Adrenal gland (tissue), 19 donors: ENCODE measurements around the gene MTHFS. TPM values are rescaled to one million over a fixed set of nuclear protein-coding genes. Genes with fewer than 3 reads are reported as not detected.
A peak's percentile ranks its signal among the peaks of the same experiment; 100 is the strongest.

Experiments
- DNase-seq, 7 donors: peaks; one replicate each; pipeline ENCODE4 v3.0.0-alpha.2; 2019 to 2020
- H3K27ac ChIP-seq, 5 donors: fragments of 200-600 bp; sonication (generic) in 4 of 5; 1 replicate in 3 of 5; 2 replicates in 2 of 5; pipeline versions ENCODE4 v1.5.1 to v1.8.0; 2016 to 2020; ENCODE audit warnings: mild to moderate bottlenecking in 1 of 5
- H3K27me3 ChIP-seq: fragments of 200-600 bp; 2 replicates; pipeline ENCODE4 v1.8.0; 2021
- H3K36me3 ChIP-seq, 2 donors: fragments of 200-600 bp; replicated peaks in 1 of 2; 1 replicate in 1 of 2; 2 replicates in 1 of 2; pipeline versions ENCODE4 v1.5.1 to v1.8.0; 2018 to 2022
- H3K4me1 ChIP-seq, 2 donors: fragments of 200-600 bp; replicated peaks in 1 of 2; 1 replicate in 1 of 2; 2 replicates in 1 of 2; pipeline versions ENCODE4 v1.5.1 to v1.8.0; 2018 to 2021
- H3K4me3 ChIP-seq, 4 donors: fragments of 200-600 bp; sonication (generic) in 3 of 4; one replicate each; pipeline ENCODE4 v1.5.1; 2016 to 2018
- H3K9me3 ChIP-seq, 3 donors: fragments of 200-600 bp; sonication (generic) in 1 of 3; replicated peaks in 1 of 3; 1 replicate in 2 of 3; 2 replicates in 1 of 3; pipeline versions ENCODE4 v1.5.1 to v1.8.0; 2016 to 2021
- POLR2A ChIP-seq, 2 donors: fragments of 450-650 bp; IDR thresholded peaks; one replicate each; pipeline ENCODE4 v1.6.1; 2017; ENCODE audit warnings: antibody characterized with exemption in 2 of 2, mild to moderate bottlenecking in 2 of 2, moderate library complexity in 1 of 2
- WGBS, 4 donors: extraction: QIAGEN DNeasy Blood & Tissue Kit in 2 of 4; methylation state at CpG; one replicate each; pipeline versions ENCODE4 v1.1.5 to v1.1.7; 2013 to 2017; 5-methylcytosine and 5-hydroxymethylcytosine counted together
- intact Hi-C, 2 donors: fragments of 100-400 bp; cut with DNase I; formaldehyde crosslinking; loops; one replicate each; pipeline versions ENCODE4 v1.14.1 to v1.15.0; 2022 to 2023
- long read RNA-seq, 10 donors: library from polyadenylated mRNA in 3 of 10; unstranded in 2 of 10; stranded (forward) in 1 of 10; transcript quantifications; one replicate each; pipeline ENCODE4 v2.0.0 and lab custom pipeline, GENCODE V29; 2021 to 2026
- polyA plus RNA-seq, 3 donors: library from polyadenylated mRNA; stranded (reverse); fragments of 200-250 nt in 2 of 3; fragments of 350-450 nt in 1 of 3; fragmentation: Illumina TruSeq in 1 of 3; extraction: RNeasy Lipid Tissue Mini Kit (QIAGEN cat#74804) in 1 of 3; gene quantifications; one replicate each; pipeline ENCODE4 v1.2.3, GENCODE V29; 2013 to 2014
- total RNA-seq, 9 donors: library from RNA; depleted of rRNA in 4 of 9; stranded (reverse); fragments of >200 nt in 4 of 9; fragments of 120-200 nt in 1 of 9; fragmentation: NEBNext Ultra II Directional in 1 of 9; extraction: Animal tissue kit (Norgen Biotek cat#: 25700) in 1 of 9; gene quantifications; one replicate each; pipeline versions ENCODE4 v1.1.0 to v1.2.4, GENCODE V29; 2013 to 2023
- TF ChIP-seq, protein P1 (sequence below), 6 experiments: fragments of 450-650 bp in 4 of 6; fragments of 200-600 bp in 2 of 6; sonication (generic) in 1 of 6; IDR thresholded peaks; 1 replicate in 5 of 6; 2 replicates in 1 of 6; pipeline versions ENCODE4 v1.5.1 to v1.8.0; 2016 to 2021; ENCODE audit warnings: antibody characterized with exemption in 6 of 6, mild to moderate bottlenecking in 2 of 6, moderate library complexity in 1 of 6
- donor health status: healthy with polysubstance abuse.
- donor health status: Bipolar disorder and iron deficiency.
- donor health status: DM: yes; HTN: yes; CAD: no.
- donor health status: DM: no; HTN: no; CAD: no.
- donor health status: DM: no; HTN: no; CAD: no.
- donor health status: DM: yes; HTN: yes; CAD: no.

MTHFS gene
- total RNA-seq = 10 to 100 TPM in 8 of 9 donors, 1 to 10 TPM in 1; 8.7 to 59.3 (median 24.7) TPM
- 10 to 100 TPM; 25.8 to 63.6 (median 53.6) TPM for polyA plus RNA-seq
- long read RNA-seq, donor 1, transcript MTHFS-201 (3 exons, 907 nt) = major isoform, 22 of 36 reads
- long read RNA-seq, donor 1, partial matches to known transcripts = 0 of 36 reads
- long read RNA-seq, donor 1, other reads (novel, unspliced or antisense) = 12 of 36 reads
- long read RNA-seq, donor 2, transcript MTHFS-201 (3 exons, 907 nt) = major isoform, 13 of 21 reads
- long read RNA-seq, donor 2, partial matches to known transcripts = 0 of 21 reads
- long read RNA-seq, donor 2, other reads (novel, unspliced or antisense) = 8 of 21 reads
- long read RNA-seq, donor 3, transcript MTHFS-201 (3 exons, 907 nt) = major isoform, 16 of 16 reads
- long read RNA-seq, donor 3, partial matches to known transcripts = 0 of 16 reads
- long read RNA-seq, donor 3, other reads (novel, unspliced or antisense) = 0 of 16 reads
- long read RNA-seq, donor 4, transcript MTHFS-201 (3 exons, 907 nt) = major isoform, 12 of 21 reads
- long read RNA-seq, donor 4, partial matches to known transcripts = 0 of 21 reads
- long read RNA-seq, donor 4, other reads (novel, unspliced or antisense) = 8 of 21 reads
- long read RNA-seq, donor 5, transcript MTHFS-201 (3 exons, 907 nt) = major isoform, 25 of 44 reads
- long read RNA-seq, donor 5, partial matches to known transcripts = 0 of 44 reads
- long read RNA-seq, donor 5, other reads (novel, unspliced or antisense) = 17 of 44 reads
- long read RNA-seq, donor 6, transcript MTHFS-201 (3 exons, 907 nt) = major isoform, 8 of 14 reads
- long read RNA-seq, donor 6, partial matches to known transcripts = 0 of 14 reads
- long read RNA-seq, donor 6, other reads (novel, unspliced or antisense) = 6 of 14 reads
- long read RNA-seq, donor 7, transcript MTHFS-201 (3 exons, 907 nt) = major isoform, 17 of 22 reads
- long read RNA-seq, donor 7, partial matches to known transcripts = 0 of 22 reads
- long read RNA-seq, donor 7, other reads (novel, unspliced or antisense) = 5 of 22 reads
- long read RNA-seq, donor 8, transcript MTHFS-201 (3 exons, 907 nt) = major isoform, 20 of 29 reads
- long read RNA-seq, donor 8, partial matches to known transcripts = 7 of 29 reads
- long read RNA-seq, donor 8, other reads (novel, unspliced or antisense) = 0 of 29 reads
- long read RNA-seq, donor 9, transcript MTHFS-201 (3 exons, 907 nt) = major isoform, 16 of 25 reads
- long read RNA-seq, donor 9, partial matches to known transcripts = 0 of 25 reads
- long read RNA-seq, donor 9, other reads (novel, unspliced or antisense) = 9 of 25 reads
- long read RNA-seq, donor 10, transcript MTHFS-201 (3 exons, 907 nt) = major isoform, 13 of 13 reads
- long read RNA-seq, donor 10, partial matches to known transcripts = 0 of 13 reads
- long read RNA-seq, donor 10, other reads (novel, unspliced or antisense) = 0 of 13 reads

DNA sequence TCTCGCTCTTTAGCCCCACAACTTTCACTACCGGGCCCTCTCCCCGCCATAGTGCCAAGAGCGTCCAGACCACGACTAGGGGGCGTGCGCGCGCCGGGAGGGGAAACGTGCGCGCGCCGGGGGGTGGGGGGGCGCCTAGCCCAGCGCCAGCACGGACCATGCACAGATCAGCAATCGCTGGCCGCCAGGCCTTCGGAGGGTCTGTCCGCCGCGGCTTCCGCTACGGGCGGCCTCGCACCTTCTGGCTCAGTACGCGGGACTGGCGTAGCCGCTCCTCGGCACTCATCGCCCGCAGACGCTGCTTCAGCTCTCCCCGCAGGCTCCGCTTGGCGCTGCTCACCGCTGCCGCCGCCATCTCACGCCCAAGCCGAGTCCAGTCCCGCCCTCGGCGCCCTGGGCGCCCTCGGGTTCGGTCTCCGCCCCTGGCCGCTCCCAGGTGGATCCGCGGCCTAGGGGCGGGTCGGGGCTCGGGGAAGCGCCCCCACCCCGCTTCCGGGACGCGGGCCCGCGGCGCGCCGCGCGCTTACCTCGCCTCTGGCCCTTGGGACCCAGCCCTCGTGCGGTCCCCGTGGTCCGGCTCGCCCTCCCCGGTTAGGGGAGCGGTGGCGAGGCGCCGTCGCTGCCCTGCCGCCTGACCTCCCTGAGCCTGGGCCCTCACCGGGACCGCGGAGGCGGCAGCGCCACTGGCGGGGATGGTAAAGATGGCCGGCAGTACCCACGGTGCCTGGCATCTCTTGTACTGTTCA, at the start of gene MTHFS:
Gene MTHFS, minus strand, starts transcription at position 381 of the 746 bp plus-strand sequence. Its CDS starts 26 bp downstream, at position 355.
- Histone ChIP-seq H3K4me3 (peak within 1 kb of the TSS; percentile 41 to 73 (median 68)), H3K36me3 (no peaks in the 10 kb centered on the region), H3K4me1 (peaks cover 4 to 21% of the 10 kb centered on the region in 2 donors), H3K27me3 (no peaks in the 10 kb centered on the region), H3K27ac (peak within 1 kb of the TSS; percentile 31 to 96 (median 85)), H3K9me3 (no peaks in the 10 kb centered on the region)
- peak; percentile 71 to 80 (median 75) for DNase-seq
- WGBS, 4 donors = 0 to 1% (median 0%) methylated on average over 4 to 90 of the region's 90 CpGs
- TF ChIP-seq, protein P1, sequence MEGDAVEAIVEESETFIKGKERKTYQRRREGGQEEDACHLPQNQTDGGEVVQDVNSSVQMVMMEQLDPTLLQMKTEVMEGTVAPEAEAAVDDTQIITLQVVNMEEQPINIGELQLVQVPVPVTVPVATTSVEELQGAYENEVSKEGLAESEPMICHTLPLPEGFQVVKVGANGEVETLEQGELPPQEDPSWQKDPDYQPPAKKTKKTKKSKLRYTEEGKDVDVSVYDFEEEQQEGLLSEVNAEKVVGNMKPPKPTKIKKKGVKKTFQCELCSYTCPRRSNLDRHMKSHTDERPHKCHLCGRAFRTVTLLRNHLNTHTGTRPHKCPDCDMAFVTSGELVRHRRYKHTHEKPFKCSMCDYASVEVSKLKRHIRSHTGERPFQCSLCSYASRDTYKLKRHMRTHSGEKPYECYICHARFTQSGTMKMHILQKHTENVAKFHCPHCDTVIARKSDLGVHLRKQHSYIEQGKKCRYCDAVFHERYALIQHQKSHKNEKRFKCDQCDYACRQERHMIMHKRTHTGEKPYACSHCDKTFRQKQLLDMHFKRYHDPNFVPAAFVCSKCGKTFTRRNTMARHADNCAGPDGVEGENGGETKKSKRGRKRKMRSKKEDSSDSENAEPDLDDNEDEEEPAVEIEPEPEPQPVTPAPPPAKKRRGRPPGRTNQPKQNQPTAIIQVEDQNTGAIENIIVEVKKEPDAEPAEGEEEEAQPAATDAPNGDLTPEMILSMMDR (IDR thresholded peaks at IDR 0.05) = peak in 5 of 6 experiments; percentile 16 to 32 (median 22)
- TF ChIP-seq POLR2A (IDR thresholded peaks at IDR 0.05) = peak in 1 of 2 donors; percentile 78
- intact Hi-C loops = no loop called here

DNA sequence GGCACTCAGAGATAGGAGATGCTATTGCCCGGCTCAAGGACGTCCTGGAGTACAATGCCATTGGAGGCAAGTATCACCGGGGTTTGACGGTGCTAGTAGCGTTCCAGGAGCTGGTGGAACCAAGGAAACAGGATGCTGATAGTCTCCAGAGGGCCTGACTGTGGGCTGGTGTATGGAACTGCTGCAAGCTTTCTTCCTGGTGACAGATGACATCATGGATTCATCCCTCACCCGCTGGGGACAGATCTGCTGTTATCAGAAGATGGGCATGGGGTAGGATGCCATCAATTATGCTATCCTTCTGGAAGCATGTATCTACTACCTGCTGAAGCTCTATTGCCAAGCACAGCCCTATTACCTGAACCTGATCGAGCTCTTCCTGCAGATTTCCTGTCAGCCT, 47.8 kb upstream of the MTHFS start:
- DNase-seq = no peak
- H3K27ac ChIP-seq = no peak overlapping the region
- no peaks in the 10 kb centered on the region for H3K36me3 ChIP-seq
- H3K4me1 ChIP-seq = no peaks in the 10 kb centered on the region
- TF ChIP-seq, protein P1 (IDR thresholded peaks at IDR 0.05) = no peak
- TF ChIP-seq POLR2A (IDR thresholded peaks at IDR 0.05) = no peak
- H3K9me3 ChIP-seq = no peaks in the 10 kb centered on the region
- WGBS, 4 donors = 70 to 75% (median 73%) methylated on average over 5 to 7 of the region's 7 CpGs
- peaks cover 6% of the 10 kb centered on the region for H3K27me3 ChIP-seq
- intact Hi-C loops = no loop called here
- no peak overlapping the region for H3K4me3 ChIP-seq

DNA sequence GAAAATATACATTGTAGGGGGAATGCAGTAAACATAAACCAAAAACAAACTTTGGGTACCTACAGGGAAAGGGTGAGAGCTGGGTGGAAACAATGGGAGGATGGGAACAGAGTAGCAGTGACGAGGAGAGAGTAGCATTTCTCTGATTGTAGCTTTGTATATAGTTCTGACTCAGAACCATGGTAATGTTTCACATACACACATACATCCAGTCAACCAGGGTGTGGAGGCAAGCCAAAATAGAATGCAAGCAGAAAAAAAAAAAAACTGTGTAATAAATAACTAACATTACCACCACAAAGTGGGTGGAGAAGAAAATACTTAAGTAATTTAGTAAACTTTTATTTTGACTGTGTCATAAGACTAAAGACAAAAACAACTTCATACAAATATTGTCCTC, 47.0 kb upstream of the MTHFS start:
- Histone ChIP-seq H3K27me3 (peaks cover 6% of the 10 kb centered on the region), H3K36me3 (no peaks in the 10 kb centered on the region), H3K4me1 (no peaks in the 10 kb centered on the region), H3K9me3 (no peaks in the 10 kb centered on the region), H3K4me3 (no peak overlapping the region), H3K27ac (no peak overlapping the region)
- TF ChIP-seq POLR2A (IDR thresholded peaks at IDR 0.05) = no peak
- TF ChIP-seq, protein P1 (IDR thresholded peaks at IDR 0.05) = no peak
- intact Hi-C loops = no loop called here
- no peak for DNase-seq
- WGBS, 4 donors = 52 to 81% (median 64%) methylated on average over 1 of the region's 1 CpG
